GM21381 (cell line): ENCODE results near the gene GPC5.

Experiments
- ATAC-seq: cut with Tn5 transposase; IDR thresholded peaks from one replicate; pipeline ENCODE4 v1.9.1; 2021; ENCODE audit warnings: mild to moderate bottlenecking, moderate library complexity; ENCODE audit not compliant: unreplicated experiment

GPC5 gene

DNA sequence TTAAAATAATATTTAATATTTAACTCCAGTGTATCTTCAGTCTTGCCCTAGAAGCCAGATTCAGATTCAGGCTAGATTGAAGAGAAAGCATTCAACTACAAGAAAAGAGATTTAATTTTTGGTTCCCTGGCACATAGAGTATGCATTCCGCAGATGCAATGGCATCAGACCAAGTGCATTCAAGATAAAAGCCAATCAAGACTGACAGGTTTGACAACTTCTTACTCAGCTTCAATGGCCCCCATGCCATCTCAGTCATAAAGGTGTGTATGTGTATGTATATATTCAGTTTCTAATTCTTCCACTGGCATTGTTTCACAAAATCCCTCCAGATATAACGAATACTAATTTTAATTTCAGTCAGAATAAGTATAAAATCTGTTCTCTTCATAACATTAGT, 1177.4 kb downstream of the GPC5 start:
- no peak for ATAC-seq

DNA sequence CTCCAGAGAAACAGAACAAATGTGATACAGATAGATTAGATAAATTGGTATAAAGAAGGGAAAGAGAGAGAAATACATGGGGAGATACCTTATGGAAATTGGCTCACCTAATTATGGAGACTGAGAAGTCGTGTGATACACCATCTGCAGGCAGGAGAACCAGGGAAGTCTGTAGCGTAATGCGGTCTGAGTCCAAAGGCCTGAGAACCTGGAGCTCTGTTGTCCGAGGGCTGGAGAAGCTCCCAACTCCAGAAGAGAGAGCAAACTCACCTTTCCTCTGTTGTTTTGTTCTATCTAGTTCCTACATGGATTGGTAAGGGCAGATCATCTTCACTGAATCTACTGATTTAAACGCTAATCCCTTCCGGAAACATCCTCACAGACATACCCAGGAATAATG, 1179.9 kb downstream of the GPC5 start:
- ATAC-seq, result no peak

DNA sequence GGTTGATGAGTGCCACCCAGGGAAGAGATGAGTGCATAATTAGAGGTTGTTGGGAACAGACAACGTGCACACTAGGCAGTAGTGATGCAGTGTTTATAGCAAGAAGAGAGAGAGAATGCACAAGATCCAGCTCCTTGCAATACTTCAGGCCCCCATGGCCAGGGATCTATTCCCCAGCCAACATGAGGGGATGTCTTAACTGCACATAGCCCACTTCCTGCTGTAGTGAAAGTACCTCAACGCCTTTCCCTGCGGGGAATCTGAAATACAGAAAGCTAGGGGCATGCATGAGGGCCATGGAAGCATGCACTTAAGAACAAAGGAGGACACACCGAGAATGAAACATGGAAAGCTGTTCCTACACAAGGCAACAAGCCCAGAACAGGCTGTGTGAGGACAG, 1191.5 kb downstream of the GPC5 start:
- ATAC-seq, result no peak

DNA sequence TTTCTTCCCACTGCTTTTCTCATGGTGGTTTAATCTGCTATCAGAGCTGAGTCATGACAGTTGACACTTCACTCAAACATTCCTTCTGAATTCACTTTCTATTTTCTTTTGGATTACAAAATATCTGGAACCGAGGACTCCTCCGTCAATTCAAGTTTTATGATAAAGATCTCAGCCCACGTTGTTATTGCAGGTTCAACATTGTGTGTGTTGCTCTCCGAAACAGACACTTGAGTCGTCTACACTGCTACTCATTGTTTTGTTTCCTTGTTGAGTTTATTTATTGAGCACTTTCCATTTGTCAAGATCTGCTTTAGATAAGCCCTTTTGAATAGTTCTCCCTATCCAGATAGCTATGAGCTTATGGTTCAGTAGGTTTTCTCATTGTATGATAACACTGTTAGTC, 1192.1 kb downstream of the GPC5 start:
- ATAC-seq, result no peak

DNA sequence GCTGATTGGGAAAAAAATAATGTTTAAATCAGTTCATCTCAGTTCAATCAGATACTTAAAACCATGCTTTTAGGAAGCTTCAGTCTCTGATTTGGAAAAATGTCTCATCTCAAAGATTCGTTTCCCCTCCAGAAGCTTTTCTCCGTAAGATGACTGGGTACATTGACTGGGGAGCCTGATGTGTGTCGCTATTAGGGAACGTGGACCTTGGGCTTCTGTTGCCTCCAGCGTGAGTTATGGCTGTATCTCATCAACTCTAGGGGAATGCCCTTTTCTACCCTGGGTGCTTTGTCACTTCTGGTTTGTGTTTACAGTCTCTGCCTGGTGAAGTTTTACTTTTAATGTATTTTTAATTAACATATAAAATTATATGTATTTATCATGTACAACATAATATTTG, 1192.7 kb downstream of the GPC5 start:
- no peak for ATAC-seq

DNA sequence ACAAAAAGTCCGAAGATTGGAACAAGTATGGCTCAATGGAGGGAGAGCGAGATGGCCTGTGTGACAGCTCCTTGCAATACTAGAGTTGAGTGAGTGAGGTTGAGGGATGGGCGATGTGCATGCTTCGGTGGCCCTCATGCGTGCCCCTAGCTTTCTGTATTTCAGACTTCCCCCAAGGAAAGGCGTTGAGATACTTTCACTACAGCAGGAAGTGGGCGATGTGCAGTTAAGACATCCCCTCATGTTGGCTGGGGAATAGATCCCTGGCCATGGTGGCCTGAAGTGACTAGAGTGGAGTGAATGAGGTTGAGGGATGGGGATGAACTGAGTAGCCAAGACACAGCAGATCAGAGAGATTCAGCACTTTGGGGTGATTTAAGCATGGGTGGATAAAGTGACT, 1194.3 kb downstream of the GPC5 start:
- ATAC-seq, result no peak

DNA sequence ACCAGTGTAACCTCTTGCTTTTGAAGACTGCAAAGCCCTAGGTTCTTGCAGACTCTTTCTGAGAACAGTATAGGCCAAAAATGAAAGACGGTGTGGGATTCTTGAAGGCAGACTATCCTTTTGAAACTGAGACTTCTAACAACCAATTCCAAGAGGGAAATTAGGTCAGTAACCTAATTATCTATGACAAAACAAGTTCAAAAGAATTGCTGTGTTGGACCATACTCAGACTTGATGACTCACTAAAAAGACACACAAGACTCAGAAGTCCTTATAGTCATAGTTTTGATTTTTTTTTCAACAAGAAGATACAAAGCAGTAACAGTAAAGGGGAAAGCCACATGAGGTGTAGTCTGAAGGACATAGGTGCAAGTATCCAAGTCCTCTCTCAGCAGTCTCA, 1204.1 kb downstream of the GPC5 start:
- no peak for ATAC-seq

DNA sequence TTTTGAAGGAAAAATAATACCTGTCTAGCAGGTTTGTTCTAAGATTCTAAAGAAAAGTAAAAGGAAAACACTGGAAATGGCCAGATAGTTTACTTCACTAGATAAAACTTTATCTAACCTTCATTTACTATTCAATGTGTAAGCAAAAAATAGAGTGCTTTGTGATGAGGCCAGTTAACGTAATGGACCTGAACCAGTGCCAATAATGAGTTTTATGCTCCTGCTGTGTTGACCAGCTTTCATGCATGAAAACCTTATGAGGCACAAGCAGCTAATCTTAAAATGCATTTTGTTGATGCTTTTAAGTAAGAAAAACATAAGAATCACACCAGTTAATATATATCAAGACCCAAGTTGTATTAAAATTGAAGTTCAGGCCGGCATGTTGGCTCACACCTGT, 1211.0 kb downstream of the GPC5 start:
- ATAC-seq, result no peak

DNA sequence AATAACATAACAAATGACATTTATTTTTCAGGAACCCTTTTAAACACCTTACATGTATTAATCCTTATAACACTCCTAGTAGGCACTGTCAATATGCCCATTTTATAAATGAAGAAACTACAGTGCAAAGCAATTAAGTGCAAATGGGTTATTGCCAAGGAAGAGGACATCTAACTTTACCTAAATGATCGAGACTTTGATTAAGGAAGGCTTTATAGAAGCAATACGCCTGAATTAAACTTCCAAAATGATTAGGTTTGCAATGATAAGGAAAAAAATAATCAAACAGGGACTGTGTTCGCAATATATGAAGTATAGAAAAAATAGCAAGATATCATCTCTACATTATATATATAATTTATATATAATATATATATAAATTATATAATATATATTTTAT, 1214.5 kb downstream of the GPC5 start:
- no peak for ATAC-seq

DNA sequence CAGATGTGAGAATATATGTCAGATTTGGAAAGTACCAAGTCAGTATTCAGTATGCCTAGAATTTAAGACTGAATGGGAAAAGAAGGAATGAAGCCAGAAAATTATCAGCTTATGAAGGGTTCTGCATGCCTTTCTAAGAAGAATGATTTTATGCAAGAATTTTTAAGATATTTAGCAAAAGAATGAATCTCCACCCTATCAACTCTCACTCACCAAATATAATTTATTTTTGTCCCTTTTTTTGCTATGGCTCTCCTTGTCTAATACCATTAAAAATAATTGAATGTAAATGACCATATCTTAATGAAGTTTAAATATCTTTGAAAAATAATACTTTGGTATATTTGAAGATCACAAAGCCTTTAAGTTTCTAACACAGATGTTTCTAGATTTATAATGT, 1215.5 kb downstream of the GPC5 start:
- no peak for ATAC-seq

DNA sequence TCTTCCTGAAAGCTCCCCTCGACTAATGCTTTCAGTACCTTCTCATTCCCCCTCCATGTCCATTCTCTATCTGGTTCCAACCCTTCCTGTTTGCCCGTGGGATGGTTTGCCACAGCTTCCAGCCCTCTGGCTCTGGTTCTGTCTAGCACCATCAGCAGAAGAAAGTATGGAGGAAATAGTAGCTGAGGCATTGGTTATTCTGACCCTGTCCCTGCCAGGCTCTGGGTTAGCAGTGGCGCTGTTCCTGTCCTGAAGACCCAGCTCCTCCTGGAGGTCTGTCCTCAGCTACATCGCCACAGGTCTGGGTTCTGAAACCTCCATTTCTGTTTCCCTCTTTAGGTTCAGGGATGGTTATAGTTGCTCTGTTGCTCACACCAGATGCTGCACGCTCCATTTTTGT, 1223.6 kb downstream of the GPC5 start:
- no peak for ATAC-seq

DNA sequence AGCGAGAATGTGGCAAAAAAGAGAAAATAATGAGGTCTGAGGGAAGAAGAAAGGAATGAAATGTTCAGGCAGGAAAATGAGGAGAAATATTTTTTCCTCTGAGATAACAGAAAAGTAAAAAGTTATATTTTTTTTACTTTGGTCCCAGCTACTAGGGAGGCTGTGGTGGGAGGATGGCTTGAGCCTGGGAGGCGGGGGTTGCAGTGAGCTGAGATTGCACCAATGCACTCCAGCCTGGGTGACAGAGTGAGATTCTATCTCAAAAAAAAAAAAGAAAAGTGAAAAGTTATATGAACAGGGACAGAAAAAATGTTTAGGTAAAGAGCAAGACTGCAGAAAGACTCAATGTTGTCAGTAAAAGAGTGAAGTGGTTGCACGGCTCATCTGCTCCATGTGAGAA, 1224.5 kb downstream of the GPC5 start:
- no peak for ATAC-seq

DNA sequence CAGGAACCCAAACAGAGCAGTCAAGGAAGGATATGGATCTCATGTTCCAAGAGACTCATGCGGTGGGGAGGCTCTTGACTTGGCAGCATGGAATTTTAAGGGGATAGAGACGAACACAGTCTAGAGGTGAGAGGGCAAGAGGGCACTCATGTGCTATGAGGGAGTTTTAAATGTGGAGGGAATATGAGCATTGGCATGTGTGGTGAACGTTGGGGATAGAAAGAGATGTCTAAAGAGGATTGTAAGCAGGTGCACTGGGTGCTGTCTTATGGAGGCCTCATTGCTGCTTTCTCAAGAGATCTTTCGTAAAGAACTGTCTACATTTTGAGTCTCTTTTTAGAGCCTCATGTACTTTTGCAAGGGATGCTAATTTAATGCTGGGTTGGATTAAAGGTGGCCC, 1227.9 kb downstream of the GPC5 start:
- no peak for ATAC-seq

DNA sequence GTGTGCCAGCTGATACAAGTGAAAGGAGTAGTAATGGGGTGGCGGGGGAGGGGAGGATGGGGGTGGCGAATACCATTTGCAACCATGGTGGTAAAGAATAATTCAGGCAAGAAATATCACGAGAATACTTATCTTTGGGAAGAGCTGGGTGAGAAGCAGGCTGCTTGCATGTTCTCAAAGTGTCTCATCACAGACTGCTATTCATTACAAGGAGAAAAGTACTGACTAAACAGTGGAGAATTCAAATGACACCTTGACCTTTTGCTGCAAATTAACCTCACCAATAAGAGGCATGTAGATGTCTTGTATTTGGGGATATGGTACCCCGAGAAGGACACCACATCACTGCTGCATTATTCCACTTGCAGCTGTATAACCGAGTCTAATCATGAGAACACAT, 1242.5 kb downstream of the GPC5 start:
- ATAC-seq, result no peak

DNA sequence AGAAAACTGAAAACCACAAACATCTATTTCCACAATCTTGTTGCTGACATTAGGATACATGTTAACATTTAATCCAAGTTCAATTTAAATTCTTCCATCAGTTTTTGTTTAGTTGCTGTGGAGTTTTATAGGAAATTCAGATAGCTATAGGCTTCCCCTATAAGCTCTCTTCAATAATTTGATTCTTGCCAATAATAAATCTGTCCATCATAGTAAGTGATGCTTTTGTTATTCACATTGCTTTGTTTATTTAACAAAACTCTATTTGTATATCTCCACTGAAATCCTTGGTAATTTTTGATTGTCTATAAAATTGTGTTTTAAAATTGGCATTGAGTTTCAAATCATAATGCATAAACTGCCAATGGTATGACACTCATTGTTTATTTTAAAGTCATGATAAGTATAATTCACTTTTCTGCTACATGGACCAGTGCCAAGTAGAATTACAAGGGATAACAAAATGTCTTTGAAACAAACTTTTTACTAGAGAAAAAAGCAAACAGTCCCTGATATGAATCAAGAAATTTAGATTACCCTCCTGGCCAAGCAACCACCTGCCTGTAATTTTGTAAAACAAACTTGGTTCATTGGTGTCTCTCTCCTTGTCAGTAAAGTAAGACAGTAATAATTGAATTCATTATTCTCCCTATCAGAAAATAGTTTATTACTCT, 1250.9 kb downstream of the GPC5 start:
- no peak for ATAC-seq

DNA sequence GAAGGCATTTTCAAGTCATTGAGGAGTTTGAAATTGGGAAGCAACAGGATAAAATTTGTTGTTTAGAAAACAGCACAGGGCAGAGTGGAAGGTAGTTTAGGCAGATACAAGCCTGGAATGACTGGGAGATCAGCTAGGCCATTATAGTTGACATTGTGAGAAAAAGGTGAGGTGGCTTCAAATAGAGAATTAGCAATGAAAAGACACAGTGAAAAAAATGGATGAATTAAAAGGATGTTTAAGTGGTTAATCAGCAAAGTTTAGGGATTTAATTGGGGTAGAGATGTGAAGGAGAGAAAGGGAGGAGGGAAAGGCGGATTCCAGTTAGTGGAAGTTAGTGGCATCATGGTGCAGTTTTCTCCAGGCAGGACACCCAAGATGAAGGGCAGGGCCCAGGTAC, 1257.7 kb downstream of the GPC5 start:
- no peak for ATAC-seq

DNA sequence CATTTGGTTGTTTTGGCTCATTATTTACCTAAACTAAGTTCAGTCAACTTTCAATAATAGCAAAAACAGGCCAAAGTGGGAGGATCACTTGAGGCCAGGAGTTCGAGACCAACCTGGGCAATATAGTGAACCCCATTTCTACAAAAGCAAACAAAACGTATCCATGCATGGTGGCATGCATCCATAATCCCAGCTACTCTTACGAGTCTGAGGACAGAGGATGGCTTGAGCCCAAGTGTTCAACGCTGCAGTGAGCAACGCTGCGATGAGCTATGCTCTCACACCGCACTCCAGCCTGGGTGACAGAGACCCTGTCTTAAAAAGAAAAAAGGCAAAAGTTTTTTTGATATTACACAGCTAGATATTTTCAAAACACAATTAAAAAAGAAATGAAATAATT, 1258.2 kb downstream of the GPC5 start:
- ATAC-seq, result no peak

DNA sequence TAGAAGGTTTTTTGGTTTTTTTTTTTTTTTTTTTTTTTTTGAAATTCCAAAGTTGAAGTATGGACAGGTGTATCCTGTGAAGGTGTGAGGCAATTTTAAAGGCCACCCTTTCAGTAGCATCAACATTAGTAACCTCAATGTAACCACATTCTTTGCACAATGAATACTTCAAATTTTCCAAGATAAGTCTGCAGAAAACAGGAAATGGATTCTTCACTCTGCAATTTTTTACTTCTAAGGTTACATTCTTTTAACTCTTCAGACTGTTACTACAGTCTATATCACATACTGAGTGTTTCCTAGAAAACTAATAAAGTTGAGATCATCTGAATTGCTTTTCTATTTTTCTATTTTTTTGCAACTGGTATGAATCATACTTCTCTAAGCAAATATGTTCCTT, 1259.1 kb downstream of the GPC5 start:
- no peak for ATAC-seq

DNA sequence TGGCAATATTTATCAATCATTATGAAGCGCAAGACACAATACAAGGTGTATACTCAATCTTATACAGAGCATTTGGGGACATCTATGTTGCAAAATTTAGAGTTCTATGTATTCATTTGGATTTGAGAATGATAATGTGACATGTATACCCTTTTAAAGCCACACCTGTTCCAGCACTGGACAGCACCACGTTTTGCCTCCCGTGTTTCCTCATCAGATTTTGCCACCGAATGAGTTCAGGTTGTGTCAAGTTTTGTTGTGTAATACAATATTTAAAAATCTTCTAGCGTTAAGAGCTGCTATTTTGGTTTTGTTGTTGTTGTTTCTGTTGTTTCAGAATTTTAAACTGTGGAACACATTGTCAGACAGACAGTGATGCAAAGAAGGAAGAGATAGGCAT, 1259.9 kb downstream of the GPC5 start:
- no peak for ATAC-seq

DNA sequence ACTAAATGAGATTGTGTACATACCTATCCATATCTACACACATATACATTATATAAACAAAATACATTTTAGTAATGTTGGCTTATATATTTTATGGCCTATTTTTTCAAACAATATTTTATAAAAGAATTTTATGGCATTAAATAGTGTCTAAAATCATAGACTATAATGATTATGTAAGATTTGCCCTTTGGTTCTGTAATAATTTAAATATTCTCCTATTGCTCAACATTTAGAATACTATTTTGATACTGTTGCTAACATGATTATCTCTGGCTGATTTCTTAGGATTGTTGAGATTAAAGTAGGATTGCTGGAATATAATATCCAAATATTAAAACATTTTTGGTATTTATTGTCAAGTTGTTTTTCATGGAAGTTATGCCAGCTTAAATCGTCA, 1263.0 kb downstream of the GPC5 start:
- ATAC-seq, result no peak

DNA sequence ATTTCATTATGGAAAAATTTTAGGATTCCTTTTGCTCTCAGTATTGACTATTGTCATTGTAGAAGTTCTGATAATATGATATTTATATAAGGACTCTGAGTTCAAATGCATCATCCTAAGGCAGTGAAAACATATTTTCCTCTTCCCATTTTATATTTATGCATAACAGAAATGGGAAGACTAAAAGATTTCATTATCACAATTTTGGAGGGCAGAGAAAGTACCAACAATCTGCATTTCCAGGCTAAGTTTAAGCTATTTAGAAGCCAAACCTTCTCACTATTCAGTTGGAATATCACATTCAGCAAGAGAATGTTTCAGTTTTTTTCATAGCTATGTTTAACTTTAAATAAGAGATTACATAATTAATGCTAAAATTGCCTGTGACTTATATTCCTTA, 1269.7 kb downstream of the GPC5 start:
- no peak for ATAC-seq

DNA sequence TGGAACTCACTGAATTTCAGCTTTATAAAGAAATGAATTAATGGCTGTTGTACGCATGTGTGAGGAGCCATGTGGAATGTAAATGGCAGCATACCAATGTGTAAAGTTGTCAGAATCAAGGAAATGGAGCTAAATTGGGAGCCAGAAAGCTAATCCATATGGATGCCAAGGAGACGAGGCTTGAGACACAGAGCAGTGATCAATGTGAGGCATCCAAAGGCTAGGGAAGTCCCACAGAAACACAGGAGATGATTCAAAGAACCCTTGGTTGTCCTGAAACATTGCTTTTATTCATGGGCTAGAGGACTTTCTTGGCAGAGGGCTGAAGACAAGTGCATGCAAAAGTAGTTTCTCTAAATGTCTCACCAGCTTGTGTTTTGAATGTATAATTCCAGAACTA, 1271.7 kb downstream of the GPC5 start:
- no peak for ATAC-seq

DNA sequence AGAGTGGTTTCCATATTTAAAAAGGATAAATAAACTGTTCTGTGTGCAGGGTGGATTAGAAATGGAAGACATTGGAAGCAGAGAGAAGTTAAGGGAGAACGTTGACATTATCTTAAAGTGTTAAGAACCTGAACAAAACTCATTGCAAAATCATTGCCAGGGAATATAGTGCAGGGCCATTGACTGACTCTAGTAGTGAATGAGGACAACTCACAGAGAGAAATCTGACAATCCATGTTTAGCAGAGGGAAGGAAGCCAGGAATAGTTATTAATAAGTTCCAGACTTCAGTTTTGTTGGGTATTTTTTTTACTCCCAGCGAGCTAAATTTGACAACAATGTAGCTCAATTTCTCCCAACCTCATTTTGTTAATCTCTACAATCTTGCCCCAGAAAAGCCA, 1273.4 kb downstream of the GPC5 start:
- no peak for ATAC-seq

DNA sequence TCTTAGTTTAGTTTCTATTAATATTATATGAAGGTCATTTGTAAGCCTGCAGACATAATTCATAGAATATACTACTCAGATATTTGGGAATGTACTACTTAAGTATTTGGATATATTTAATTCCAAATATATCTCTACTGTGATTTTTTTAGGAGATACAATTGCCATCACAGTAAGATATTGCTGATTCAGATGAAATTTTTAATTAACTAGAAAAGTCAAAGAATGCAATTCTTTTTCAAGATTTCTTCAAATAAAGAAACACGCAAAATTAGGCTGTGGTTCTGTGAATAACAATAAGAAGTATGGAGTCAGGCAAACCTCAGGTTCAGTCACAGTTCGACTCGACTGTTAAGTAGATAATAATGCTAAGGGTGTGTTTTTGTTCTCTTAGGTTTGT, 1277.8 kb downstream of the GPC5 start:
- no peak for ATAC-seq
